GM13976 (cell line): ENCODE results near the gene TRIP6.

Source experiments
- DNase-seq: peaks from one replicate; pipeline ENCODE4 v3.0.0; 2012; ENCODE audit warnings: low spot score
- in situ Hi-C: fragments of 300-500 bp; cut with MboI; formaldehyde crosslinking; loops from one replicate; pipeline ENCODE4 v1.12.0; 2022; ENCODE audit warnings: low sequenced_read_pairs, mixed read lengths, inconsistent platforms; ENCODE audit not compliant: unreplicated experiment
- TF ChIP-seq, protein P1 (sequence below): IDR thresholded peaks from 2 replicates; pipeline ENCODE4 v1.5.1; 2012; ENCODE audit warnings: borderline replicate concordance, mild to moderate bottlenecking; ENCODE audit not compliant: insufficient read depth; ENCODE audit errors: extremely low read depth, missing control alignments, control extremely low read depth

TRIP6 gene

GRCh38 chr7:100837099-100837836 is 29.9 kb upstream of the TRIP6 start:
- peak; percentile 85 for DNase-seq
- in situ Hi-C loops, result no loop called here

DNA sequence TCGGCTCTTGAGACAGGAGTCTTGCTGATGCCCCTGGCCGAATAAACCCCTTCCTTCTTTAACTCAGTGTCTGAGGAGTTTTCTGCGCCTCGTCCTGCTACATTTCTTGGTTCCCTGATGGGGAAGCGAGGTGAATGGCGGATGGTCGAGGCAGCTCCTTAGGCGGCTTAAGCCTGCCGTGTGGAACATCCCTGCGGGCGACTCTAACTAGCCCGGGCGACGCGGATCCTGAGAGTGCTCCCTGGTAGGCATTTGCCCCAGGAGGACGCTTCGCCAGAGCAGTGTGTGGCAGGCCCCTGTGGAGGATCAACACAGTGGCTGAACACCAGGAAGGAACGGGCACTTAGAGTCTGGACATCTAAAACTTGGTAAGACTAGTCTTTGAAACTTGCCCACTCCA is 27.8 kb upstream of the TRIP6 start:
- in situ Hi-C loops, result no loop called here
- no peak for DNase-seq
- TF ChIP-seq, protein P1, sequence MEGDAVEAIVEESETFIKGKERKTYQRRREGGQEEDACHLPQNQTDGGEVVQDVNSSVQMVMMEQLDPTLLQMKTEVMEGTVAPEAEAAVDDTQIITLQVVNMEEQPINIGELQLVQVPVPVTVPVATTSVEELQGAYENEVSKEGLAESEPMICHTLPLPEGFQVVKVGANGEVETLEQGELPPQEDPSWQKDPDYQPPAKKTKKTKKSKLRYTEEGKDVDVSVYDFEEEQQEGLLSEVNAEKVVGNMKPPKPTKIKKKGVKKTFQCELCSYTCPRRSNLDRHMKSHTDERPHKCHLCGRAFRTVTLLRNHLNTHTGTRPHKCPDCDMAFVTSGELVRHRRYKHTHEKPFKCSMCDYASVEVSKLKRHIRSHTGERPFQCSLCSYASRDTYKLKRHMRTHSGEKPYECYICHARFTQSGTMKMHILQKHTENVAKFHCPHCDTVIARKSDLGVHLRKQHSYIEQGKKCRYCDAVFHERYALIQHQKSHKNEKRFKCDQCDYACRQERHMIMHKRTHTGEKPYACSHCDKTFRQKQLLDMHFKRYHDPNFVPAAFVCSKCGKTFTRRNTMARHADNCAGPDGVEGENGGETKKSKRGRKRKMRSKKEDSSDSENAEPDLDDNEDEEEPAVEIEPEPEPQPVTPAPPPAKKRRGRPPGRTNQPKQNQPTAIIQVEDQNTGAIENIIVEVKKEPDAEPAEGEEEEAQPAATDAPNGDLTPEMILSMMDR, result no peak

More at GRCh38 chr7:100837099-100837836, 29.9 kb upstream of the TRIP6 start:
- TF ChIP-seq, protein P1, result no peak

GRCh38 chr7:100840470-100841100 is 26.6 kb upstream of the TRIP6 start:
- in situ Hi-C loops, result no loop called here
- TF ChIP-seq, protein P1, result no peak
- no peak for DNase-seq

DNA sequence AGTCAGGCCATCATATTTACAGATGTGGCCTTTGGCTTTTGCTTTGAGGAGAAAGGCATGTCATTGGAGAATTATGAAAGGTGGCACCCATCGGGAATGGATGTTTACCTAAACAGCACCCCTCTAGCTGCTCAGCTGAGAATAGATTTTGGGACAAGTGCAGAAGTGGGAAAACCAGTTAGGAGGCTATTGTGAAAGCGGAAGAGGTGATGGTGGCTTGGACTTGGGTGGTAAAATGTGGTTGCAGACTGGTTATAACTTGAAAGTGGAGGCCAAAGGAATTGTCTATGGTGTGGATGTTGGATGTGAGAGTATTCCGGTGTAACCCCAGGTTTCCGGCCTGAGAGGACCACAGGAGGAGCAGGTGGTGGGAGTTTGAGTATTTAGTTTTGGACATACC is 19.8 kb upstream of the TRIP6 start:
- DNase-seq, result no peak
- in situ Hi-C loops, result no loop called here
- TF ChIP-seq, protein P1, result no peak

DNA sequence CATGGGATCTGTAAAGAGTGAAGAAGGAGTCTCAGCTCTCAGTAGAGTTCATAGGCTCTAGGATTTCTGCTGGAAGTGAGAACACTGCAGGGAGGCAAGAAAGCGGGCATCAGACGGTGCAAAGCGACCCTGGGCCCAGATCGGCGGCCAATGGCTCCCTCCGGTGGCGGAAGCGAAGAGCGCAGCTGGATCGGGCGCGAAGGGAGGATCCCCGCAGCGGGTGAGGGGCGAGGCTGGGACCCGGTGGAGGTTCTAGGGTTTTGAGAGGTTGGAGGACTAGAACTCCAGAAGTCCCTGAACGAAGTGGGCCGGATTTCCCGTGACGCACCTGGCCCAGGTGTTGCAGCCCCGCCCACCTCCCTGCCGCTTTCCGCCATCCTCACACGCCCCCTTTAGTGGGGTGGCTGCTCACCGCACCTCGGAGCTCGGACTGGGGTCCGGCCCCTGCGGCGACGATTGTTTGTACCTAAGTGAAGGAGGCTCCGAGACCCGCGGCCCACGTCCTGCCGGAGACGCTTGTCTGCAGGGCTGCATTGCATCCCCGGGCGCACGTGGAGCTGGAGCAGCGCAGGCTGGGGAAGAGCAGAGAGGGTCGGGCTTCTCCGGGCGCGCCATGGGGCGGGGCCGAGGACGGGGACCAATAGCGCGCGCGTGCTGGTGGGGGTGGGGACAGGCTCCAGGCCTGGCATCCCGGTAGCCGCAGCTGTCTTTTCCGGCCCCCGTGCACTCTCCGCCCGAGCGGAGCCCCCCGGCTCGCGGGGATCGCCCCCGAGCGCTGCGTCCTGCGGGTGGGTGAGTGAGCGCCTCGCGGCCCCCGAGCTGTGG is 14.9 kb upstream of the TRIP6 start, which contains the start of gene SLC12A9:
Gene SLC12A9, plus strand, starts transcription at position 666 of the 825 bp plus-strand sequence. CDS start 1,485 bp downstream, outside the sequence.
- in situ Hi-C loops, result loop anchor here (25.0 kb wide), 1 partner anchor 390 kb away; the partner anchor contains the start of gene SPACDR
- peak; percentile 98 for DNase-seq
- TF ChIP-seq, protein P1, result peak; percentile 91
